ENCODE data around the gene NCKAP5. TPM values are rescaled to one million over a fixed set of nuclear protein-coding genes. Genes with fewer than 3 reads are reported as not detected.

NCKAP5 gene
- total and polyA plus RNA-seq, 2 of the 13 experiments (the other 11 are each of a cell fraction or from before 2014, with no cell fraction given): 0.01 TPM; not detected in 1

- H3K4me3 ChIP-seq (replicated peaks in 1 of 3; ENCODE audit: insufficient read depth in 1 of 3, low read depth in 2 of 3, low read length in 3 of 3): no peak overlapping the region
- ATAC-seq: no peak
These were observed 444.4 kb downstream of the NCKAP5 start for GRCh38 chr2:133123904-133124303.

More at GRCh38 chr2:133123904-133124303, 444.4 kb downstream of the NCKAP5 start:
- Histone ChIP-seq H3K4me1 (ENCODE audit: insufficient read depth, low read length) (no peaks in the 10 kb centered on the region), H4K20me1 (ENCODE audit: insufficient read depth, low read length) (no peaks in the 10 kb centered on the region), H3K27me3 (ENCODE audit: control insufficient read depth in 1 of 2, insufficient read depth in 2 of 2, low read length in 2 of 2) (no peaks in the 10 kb centered on the region), H3K27ac (ENCODE audit: extremely low read length, insufficient read depth, low read length) (no peak overlapping the region), H3K36me3 (replicated peaks in 1 of 2; ENCODE audit: control insufficient read depth in 1 of 2, insufficient read depth in 2 of 2, low read length in 2 of 2) (no peaks in the 10 kb centered on the region), H2AFZ (ENCODE audit: low read length) (no peak overlapping the region), H3K9me3 (ENCODE audit: low read length) (peaks cover 11% of the 10 kb centered on the region), H3K4me2 (ENCODE audit: low read depth, low read length) (no peak overlapping the region), H3K79me2 (ENCODE audit: insufficient read depth, low read length) (no peaks in the 10 kb centered on the region), H3K9ac (ENCODE audit: insufficient read depth, low read depth, low read length) (no peak overlapping the region)
- ChIA-PET POLR2A (no interaction called here), CTCF (ENCODE audit: low intra/inter-chr PET ratio, low total read pairs) (no interaction called here)
- TF ChIP-seq HDAC2 (CRISPR knock-in tag; IDR thresholded peaks at IDR 0.05) (no peak), NCOR1 (IDR thresholded peaks at IDR 0.05; ENCODE audit: borderline replicate concordance, low read length) (no peak), SP5 (CRISPR knock-in tag; IDR thresholded peaks at IDR 0.05; ENCODE audit: borderline replicate concordance, low read depth) (no peak), U2AF2 (IDR thresholded peaks at IDR 0.05; ENCODE audit: low read depth, low read length) (no peak), ATF1 (CRISPR knock-in tag; IDR thresholded peaks at IDR 0.05) (no peak), ZNF629 (CRISPR knock-in tag; conservative IDR thresholded peaks at IDR 0.05) (no peak), PBX3 (CRISPR knock-in tag; IDR thresholded peaks at IDR 0.05; ENCODE audit: borderline replicate concordance) (no peak), ZNF780A (CRISPR knock-in tag; IDR thresholded peaks at IDR 0.05) (no peak), NKX3-1 (CRISPR knock-in tag; IDR thresholded peaks at IDR 0.05) (no peak), NFIB (CRISPR knock-in tag; IDR thresholded peaks at IDR 0.05; ENCODE audit: borderline replicate concordance) (no peak), KDM4B (CRISPR knock-in tag; IDR thresholded peaks at IDR 0.05) (no peak), MED13 (CRISPR knock-in tag; IDR thresholded peaks at IDR 0.05) (no peak), MAZ (IDR thresholded peaks at IDR 0.05; ENCODE audit: borderline replicate concordance, low read depth, low read length) (no peak), MAZ (CRISPR knock-in tag; IDR thresholded peaks at IDR 0.05; ENCODE audit: low read depth) (no peak), IRF9 (CRISPR knock-in tag; IDR thresholded peaks at IDR 0.05; ENCODE audit: borderline replicate concordance) (no peak)
- in situ Hi-C loops (cut with HindIII; ENCODE audit: extremely low pct_ligation_motif_present, low pct_unique_long_range_greater_than_20kb) (no loop called here), intact Hi-C loops (cut with micrococcal nuclease; ENCODE audit: unreplicated experiment) (no loop called here)
- FAIRE-seq (no peak), DNase-seq (ENCODE audit: low spot score) (no peak)
- 28% methylated on average over 5 of the region's 5 CpGs for WGBS (ENCODE audit: low lambda C conversion rate)
- no TSS peak for BruUV-seq (replicated peaks)

All from HepG2 (cell line).